HCT116 (cell line): Measurements from ENCODE around the gene MAP3K5. TPM values are rescaled to one million over a fixed set of nuclear protein-coding genes. Genes with fewer than 3 reads are reported as not detected.

ENCODE experiments used
- ATAC-seq: fragments of 200-7000 bp; cut with Tn5 transposase; 2 replicates; pipeline ENCODE4 v1.9.1; 2020; ENCODE audit warnings: mild to moderate bottlenecking, moderate library complexity
- BruUV-seq: library from RNA; stranded (reverse); fragments of 400-500 nt; replicated peaks from 2 replicates; lab custom pipeline; 2021; lab: Mats Ljungman, UMichigan
- CTCF ChIA-PET: fragments of 300-600 bp; sonication (Branson Sonifier 250); formaldehyde crosslinking; loops from one replicate; lab custom pipeline; 2021; ENCODE audit warnings: antibody characterized with exemption; lab: Charles Lee
- POLR2A ChIA-PET: fragments of 300-600, 350-600 bp; sonication (Branson Sonifier 250); formaldehyde crosslinking; loops from one replicate; lab custom pipeline; 2021; ENCODE audit warnings: antibody characterized with exemption; lab: Charles Lee
- RAD21 ChIA-PET, 2 experiments: fragments of 300-600 bp; sonication (Branson Sonifier 250); formaldehyde crosslinking; loops; one replicate each; lab custom pipeline; 2023; ENCODE audit warnings: low total read pairs in 2 of 2; ENCODE audit not compliant: uncharacterized antibody in 2 of 2, unreplicated experiment in 2 of 2, low non-redundant PET in 1 of 2; lab: Charles Lee
- DNase-seq: peaks from one replicate; pipeline ENCODE4 v3.0.0-alpha.2; 2010; ENCODE audit warnings: low read depth, low spot score
- H2AFZ ChIP-seq: fragments of 200-600 bp; shearing (Covaris generic), sonication (generic); 2 replicates; pipeline ENCODE4 v1.6.1; 2017; ENCODE audit warnings: low read depth, mixed run types, mixed read lengths, antibody characterized with exemption, low read length; ENCODE audit not compliant: poor library complexity, severe bottlenecking
- H3K27ac ChIP-seq: 2 replicates; pipeline ENCODE4 v1.5.1; 2012; ENCODE audit warnings: low read depth, low read length
- H3K27me3 ChIP-seq: fragments of 200-600 bp; sonication (generic); 2 replicates; pipeline ENCODE4 v1.6.1; 2016; ENCODE audit warnings: mixed run types, low read length, mixed read lengths; ENCODE audit not compliant: insufficient read depth
- H3K36me3 ChIP-seq, 2 experiments: fragments of 200-500 bp in 1 of 2; fragments of 200-600 bp in 1 of 2; sonication (Bioruptor generic) in 1 of 2; sonication (generic) in 1 of 2; 2 replicates each; pipeline versions ENCODE4 v1.5.1 to v1.6.1; 2014 to 2016; ENCODE audit warnings: low read length in 2 of 2, inconsistent platforms in 1 of 2, mixed read lengths in 1 of 2, mixed run types in 1 of 2; ENCODE audit not compliant: insufficient read depth in 2 of 2, control insufficient read depth in 1 of 2
- H3K4me1 ChIP-seq, 2 experiments: fragments of 200-600 bp in 1 of 2; sonication (generic) in 1 of 2; 2 replicates each; pipeline versions ENCODE4 v1.5.1 to v1.6.1; 2012 to 2017; ENCODE audit warnings: low read length in 2 of 2, inconsistent platforms in 1 of 2, mild to moderate bottlenecking in 1 of 2, mixed read lengths in 1 of 2, mixed run types in 1 of 2, moderate library complexity in 1 of 2; ENCODE audit not compliant: insufficient read depth in 2 of 2, control insufficient read depth in 1 of 2
- H3K4me2 ChIP-seq: fragments of 200-600 bp; sonication (generic); 2 replicates; pipeline ENCODE4 v1.6.1; 2017; ENCODE audit warnings: mixed run types, low read length, mixed read lengths
- H3K4me3 ChIP-seq, 2 experiments: fragments of 200-600 bp in 1 of 2; sonication (generic) in 1 of 2; replicated peaks in 1 of 2; 2 replicates each; pipeline ENCODE4 v1.5.1; 2011 to 2016; ENCODE audit warnings: low read length in 2 of 2, control low read depth in 1 of 2, low read depth in 1 of 2, mild to moderate bottlenecking in 1 of 2, mixed read lengths in 1 of 2, mixed run types in 1 of 2
- H3K79me2 ChIP-seq: fragments of 200-600 bp; sonication (generic); 2 replicates; pipeline ENCODE4 v1.6.1; 2017; ENCODE audit warnings: mild to moderate bottlenecking, mixed run types, low read length, moderate library complexity, mixed read lengths; ENCODE audit not compliant: insufficient read depth
- H3K9ac ChIP-seq: fragments of 200-600 bp; sonication (generic); 2 replicates; pipeline ENCODE4 v1.6.1; 2016; ENCODE audit warnings: low read length, mixed read lengths
- H3K9me2 ChIP-seq: fragments of 200-600 bp; sonication (generic), shearing (Covaris generic); 2 replicates; pipeline ENCODE4 v1.6.1; 2017; ENCODE audit warnings: mixed run types, mild to moderate bottlenecking, moderate library complexity; ENCODE audit not compliant: insufficient read depth
- H3K9me3 ChIP-seq, 2 experiments: fragments of 200-500 bp in 1 of 2; fragments of 200-600 bp in 1 of 2; sonication (Bioruptor generic) in 1 of 2; sonication (generic) in 1 of 2; 2 replicates each; pipeline ENCODE4 v1.6.1; 2014 to 2017; ENCODE audit warnings: low read length in 2 of 2, mixed read lengths in 2 of 2, inconsistent platforms in 1 of 2, low read depth in 1 of 2, mild to moderate bottlenecking in 1 of 2, mixed run types in 1 of 2, moderate library complexity in 1 of 2; ENCODE audit not compliant: control insufficient read depth in 1 of 2, insufficient read depth in 1 of 2
- H4K20me1 ChIP-seq: fragments of 200-600 bp; sonication (generic), shearing (Covaris generic); 2 replicates; pipeline ENCODE4 v1.6.1; 2017; ENCODE audit warnings: mixed run types, mild to moderate bottlenecking, moderate library complexity; ENCODE audit not compliant: insufficient read depth
- ATF3 ChIP-seq: IDR thresholded peaks from 2 replicates; pipeline ENCODE4 v1.6.1; 2012
- CBX3 ChIP-seq: IDR thresholded peaks from 2 replicates; pipeline ENCODE4 v1.6.1; 2012; ENCODE audit warnings: low read depth
- CTCF ChIP-seq, 3 experiments: fragments of 200-600 bp in 1 of 3; sonication (generic) in 1 of 3; IDR thresholded peaks in 2 of 3; conservative IDR thresholded peaks in 1 of 3; 2 replicates each; pipeline ENCODE4 v1.5.1; 2012 to 2017; ENCODE audit warnings: low read depth in 2 of 3, low read length in 2 of 3, antibody characterized with exemption in 1 of 3, borderline replicate concordance in 1 of 3, control low read depth in 1 of 3, mild to moderate bottlenecking in 1 of 3, mixed read lengths in 1 of 3, mixed run types in 1 of 3, moderate library complexity in 1 of 3; ENCODE audit not compliant: insufficient read depth in 1 of 3
- EGR1 ChIP-seq: IDR thresholded peaks from 2 replicates; pipeline ENCODE4 v1.6.1; 2012; ENCODE audit warnings: low read depth
- ELF1 ChIP-seq: IDR thresholded peaks from 2 replicates; pipeline ENCODE4 v1.6.1; 2012; ENCODE audit warnings: low read depth, borderline replicate concordance
- EZH2 ChIP-seq: fragments of 200-600 bp; sonication (generic); IDR thresholded peaks from 2 replicates; pipeline ENCODE4 v1.6.1; 2017; ENCODE audit warnings: antibody characterized with exemption, mixed run types
- EZH2phosphoT487 ChIP-seq: fragments of 200-600 bp; IDR thresholded peaks from 2 replicates; pipeline ENCODE4 v1.6.1; 2018; ENCODE audit warnings: antibody characterized with exemption, borderline replicate concordance
- FOSL1 ChIP-seq: IDR thresholded peaks from 2 replicates; pipeline ENCODE4 v1.6.1; 2012; ENCODE audit warnings: low read depth
- POLR2AphosphoS5 ChIP-seq: IDR thresholded peaks from 2 replicates; pipeline ENCODE4 v1.6.1; 2011; ENCODE audit warnings: mild to moderate bottlenecking, low read depth, low read length, moderate library complexity
- RAD21 ChIP-seq: IDR thresholded peaks from 2 replicates; pipeline ENCODE4 v1.6.1; 2012; ENCODE audit warnings: low read depth, mild to moderate bottlenecking
- REST ChIP-seq: IDR thresholded peaks from 2 replicates; pipeline ENCODE4 v1.6.1; 2012; ENCODE audit warnings: low read depth
- SIN3A ChIP-seq: IDR thresholded peaks from 2 replicates; pipeline ENCODE4 v1.6.1; 2012; ENCODE audit warnings: low read depth
- SRF ChIP-seq: IDR thresholded peaks from 2 replicates; pipeline ENCODE4 v1.6.1; 2012; ENCODE audit warnings: low read depth
- YY1 ChIP-seq: IDR thresholded peaks from 2 replicates; pipeline ENCODE4 v1.6.1; 2011; ENCODE audit warnings: low read length, low read depth, moderate library complexity, mild to moderate bottlenecking; ENCODE audit not compliant: insufficient replicate concordance; ENCODE audit errors: extremely low read depth
- ZFX ChIP-seq: fragments of 450-650 bp; IDR thresholded peaks from 2 replicates; pipeline ENCODE4 v1.6.1; 2017
- intact Hi-C: fragments of 100-400 bp; cut with micrococcal nuclease; formaldehyde crosslinking; loops from 2 replicates; pipeline ENCODE4 v1.10.0; 2022
- total RNA-seq: library from RNA; stranded (reverse); gene quantifications from one replicate; pipeline ENCODE4 v1.2.1, GENCODE V29; 2021; ENCODE audit not compliant: unreplicated experiment

The MAP3K5 gene
- total RNA-seq, 1 experiment from 2014 or later = 11.8 TPM

GRCh38 chr6:136657666-136658065 lies 134.6 kb downstream of the MAP3K5 start:
- Histone ChIP-seq H3K27me3 (no peaks in the 10 kb centered on the region), H3K4me3 (no peak overlapping the region), H3K36me3 (no peaks in the 10 kb centered on the region; a peak in 1 of 4 replicates), H3K9me3 (no peaks in the 10 kb centered on the region), H3K27ac (no peak overlapping the region), H3K79me2 (no peaks in the 10 kb centered on the region), H3K9ac (no peak overlapping the region)
- ATAC-seq = no peak
- BruUV-seq = no TSS peak
- no peak for DNase-seq
- TF ChIP-seq ATF3 (no peak), POLR2AphosphoS5 (no peak), RAD21 (no peak), EGR1 (no peak), CBX3 (no peak), REST (no peak), ELF1 (no peak), SRF (no peak), ZFX (no peak), YY1 (no peak), EZH2phosphoT487 (no peak), CTCF (IDR thresholded peaks at IDR 0.05 in 2 of 3, conservative IDR thresholded peaks at IDR 0.05 in 1 of 3; ENCODE audit: borderline replicate concordance in 1 of 3, insufficient read depth in 1 of 3, low read depth in 2 of 3, low read length in 2 of 3) (no peak), EZH2 (no peak), SIN3A (no peak), FOSL1 (no peak)
- TF ChIP-seq, all 23 proteins: peak for 0
- H4K20me1 ChIP-seq = no peaks in the 10 kb centered on the region
- intact Hi-C loops = no loop called here
- POLR2A ChIA-PET = no interaction called here
- H3K4me2 ChIP-seq = no peak overlapping the region
- RAD21 ChIA-PET = no interaction called here
- H2AFZ ChIP-seq = no peak overlapping the region
- CTCF ChIA-PET = interaction anchor here (2.9 kb wide), 1 partner anchor 14 kb away, joined by 15 read pairs; no protein-coding TSS in a partner anchor
- no peaks in the 10 kb centered on the region for H3K9me2 ChIP-seq
- no peaks in the 10 kb centered on the region for H3K4me1 ChIP-seq
